DND-41 (cell line): ENCODE measurements around the gene AP1M1.

Experiments
- ATAC-seq: fragments of 200-7000 bp; cut with Tn5 transposase; 3 replicates; pipeline ENCODE4 v1.9.1; 2021; ENCODE audit warnings: low read depth; ENCODE audit not compliant: insufficient read depth
- DNase-seq: peaks from one replicate; pipeline ENCODE4 v3.0.0-alpha.2; 2020
- H2AFZ ChIP-seq: 2 replicates; pipeline ENCODE4 v1.6.0; 2012; ENCODE audit warnings: low read depth, low read length
- H3K27ac ChIP-seq: 2 replicates; pipeline ENCODE4 v1.5.1; 2012; ENCODE audit warnings: low read length, inconsistent platforms
- H3K27me3 ChIP-seq: fragments of 200-600 bp; sonication (generic); 2 replicates; pipeline ENCODE4 v1.6.0; 2012; ENCODE audit warnings: low read length, mild to moderate bottlenecking, inconsistent platforms; ENCODE audit not compliant: insufficient read depth, poor library complexity
- H3K36me3 ChIP-seq: 2 replicates; pipeline ENCODE4 v1.5.1; 2012; ENCODE audit warnings: low read length, inconsistent platforms; ENCODE audit not compliant: insufficient read depth
- H3K4me1 ChIP-seq: 2 replicates; pipeline ENCODE4 v1.5.1; 2012; ENCODE audit warnings: mild to moderate bottlenecking, low read length; ENCODE audit not compliant: insufficient read depth
- H3K4me2 ChIP-seq: 2 replicates; pipeline ENCODE4 v1.6.0; 2012; ENCODE audit warnings: mild to moderate bottlenecking, moderate library complexity, low read length, inconsistent platforms; ENCODE audit not compliant: insufficient read depth
- H3K4me3 ChIP-seq, 2 experiments: fragments of 200-600 bp in 1 of 2; shearing (Covaris generic) in 1 of 2; 2 replicates each; pipeline ENCODE4 v1.5.1; 2012 to 2016; ENCODE audit warnings: inconsistent platforms in 2 of 2, low read length in 2 of 2, mild to moderate bottlenecking in 2 of 2, low read depth in 1 of 2, moderate library complexity in 1 of 2
- H3K79me2 ChIP-seq: 2 replicates; pipeline ENCODE4 v1.6.0; 2012; ENCODE audit warnings: low read length, inconsistent platforms; ENCODE audit not compliant: insufficient read depth
- H3K9ac ChIP-seq: 2 replicates; pipeline ENCODE4 v1.6.0; 2012; ENCODE audit warnings: low read depth, mild to moderate bottlenecking, inconsistent platforms, low read length, moderate library complexity
- H3K9me3 ChIP-seq: 2 replicates; pipeline ENCODE4 v1.5.1; 2012; ENCODE audit warnings: low read length, moderate library complexity, mild to moderate bottlenecking, inconsistent platforms; ENCODE audit not compliant: insufficient read depth, severe bottlenecking
- H4K20me1 ChIP-seq: 2 replicates; pipeline ENCODE4 v1.6.0; 2012; ENCODE audit warnings: low read length; ENCODE audit not compliant: insufficient read depth
- CTCF ChIP-seq: IDR thresholded peaks from 2 replicates; pipeline ENCODE4 v1.5.1; 2012; ENCODE audit warnings: borderline replicate concordance, low read length, moderate library complexity, mild to moderate bottlenecking; ENCODE audit not compliant: poor library complexity, severe bottlenecking; ENCODE audit errors: extremely low read depth
- EZH2 ChIP-seq: IDR thresholded peaks from 3 replicates; pipeline ENCODE4 v1.6.1; 2012; ENCODE audit warnings: borderline replicate concordance, low read depth, mild to moderate bottlenecking, moderate library complexity, low read length, inconsistent platforms; ENCODE audit not compliant: severe bottlenecking

Gene AP1M1

GRCh38 chr19:16154557-16154956 lies 43.2 kb upstream of the AP1M1 start:
- Histone ChIP-seq H3K27me3 (no peaks in the 10 kb centered on the region), H3K9ac (no peak overlapping the region), H3K79me2 (no peaks in the 10 kb centered on the region), H4K20me1 (no peaks in the 10 kb centered on the region; the same call in 1 of the 2 replicates), H3K36me3 (no peaks in the 10 kb centered on the region), H3K9me3 (no peaks in the 10 kb centered on the region), H3K4me3 (no peak overlapping the region), H2AFZ (no peak overlapping the region), H3K4me2 (no peak overlapping the region), H3K27ac (no peak overlapping the region), H3K4me1 (no peaks in the 10 kb centered on the region)
- no peak for ATAC-seq
- TF ChIP-seq CTCF, result no peak
- no peak for DNase-seq

- Histone ChIP-seq H3K27me3 (no peaks in the 10 kb centered on the region), H4K20me1 (no peaks in the 10 kb centered on the region; the same call in 1 of the 2 replicates), H3K4me1 (no peaks in the 10 kb centered on the region), H3K27ac (no peak overlapping the region), H2AFZ (no peak overlapping the region), H3K79me2 (no peaks in the 10 kb centered on the region), H3K4me3 (no peak overlapping the region), H3K4me2 (no peak overlapping the region), H3K9me3 (no peaks in the 10 kb centered on the region), H3K36me3 (no peaks in the 10 kb centered on the region), H3K9ac (no peak overlapping the region)
- DNase-seq, result no peak
- ATAC-seq, result no peak
- TF ChIP-seq CTCF, result no peak
- no peak for TF ChIP-seq EZH2
Measured at GRCh38 chr19:16155128-16155527, 42.6 kb upstream of the AP1M1 start.

DNA sequence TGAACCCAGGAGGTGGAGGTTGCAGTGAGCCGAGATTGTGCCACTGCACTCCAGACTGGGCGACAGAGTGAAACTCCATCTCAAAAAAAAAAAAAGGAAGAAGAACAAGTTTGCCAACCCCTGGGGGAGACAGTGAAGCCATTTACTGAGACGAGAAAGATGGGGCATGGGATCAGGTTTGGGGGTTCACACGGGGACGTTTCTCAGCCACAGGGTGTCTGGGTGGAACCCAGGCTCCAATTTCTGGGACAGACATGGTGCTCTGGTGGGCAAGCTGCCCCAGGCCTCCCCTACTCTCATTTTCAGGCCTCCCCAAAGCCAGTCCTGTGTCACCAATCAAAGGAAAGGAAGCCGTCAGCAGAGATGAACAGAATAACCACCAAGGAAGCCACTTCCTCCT lies 40.8 kb upstream of the AP1M1 start:
- no peak overlapping the region for H3K4me3 ChIP-seq
- H3K4me1 ChIP-seq, result no peaks in the 10 kb centered on the region
- H3K79me2 ChIP-seq, result no peaks in the 10 kb centered on the region
- DNase-seq, result no peak
- H3K9me3 ChIP-seq, result no peaks in the 10 kb centered on the region
- TF ChIP-seq CTCF, result no peak
- TF ChIP-seq EZH2, result no peak
- H3K4me2 ChIP-seq, result no peak overlapping the region
- H3K27ac ChIP-seq, result no peak overlapping the region
- no peaks in the 10 kb centered on the region; the same call in 1 of the 2 replicates for H4K20me1 ChIP-seq
- H3K27me3 ChIP-seq, result no peaks in the 10 kb centered on the region
- no peaks in the 10 kb centered on the region for H3K36me3 ChIP-seq
- ATAC-seq, result no peak
- no peak overlapping the region for H3K9ac ChIP-seq
- no peak overlapping the region for H2AFZ ChIP-seq

DNA sequence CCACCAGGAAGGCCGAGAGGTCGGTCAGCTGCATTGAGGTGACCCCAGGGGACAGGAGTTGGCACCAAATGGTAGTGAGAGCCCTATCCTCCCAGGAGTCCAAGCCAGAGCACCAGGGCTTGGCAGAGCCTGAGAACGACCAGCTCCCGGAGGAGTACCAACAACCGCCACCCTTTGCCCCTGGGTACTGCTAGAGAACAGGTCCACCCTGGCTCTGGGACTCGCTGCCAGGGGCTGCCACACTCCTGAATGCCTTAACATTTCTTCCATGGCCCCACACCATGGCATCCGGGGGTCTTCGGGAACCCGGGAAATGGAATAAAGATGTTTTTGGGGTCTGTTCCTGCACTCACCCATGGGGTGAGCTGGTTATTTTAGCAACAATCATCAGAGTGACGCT lies 40.1 kb upstream of the AP1M1 start:
- Histone ChIP-seq H3K27me3 (no peaks in the 10 kb centered on the region), H3K4me3 (no peak overlapping the region), H3K4me1 (no peaks in the 10 kb centered on the region), H2AFZ (no peak overlapping the region), H3K4me2 (no peak overlapping the region), H4K20me1 (no peaks in the 10 kb centered on the region; the same call in 1 of the 2 replicates), H3K36me3 (no peaks in the 10 kb centered on the region), H3K9ac (no peak overlapping the region), H3K27ac (no peak overlapping the region), H3K79me2 (no peaks in the 10 kb centered on the region), H3K9me3 (no peaks in the 10 kb centered on the region)
- TF ChIP-seq CTCF (no peak), EZH2 (no peak)
- ATAC-seq, result no peak
- no peak for DNase-seq
